H1 (cell line): ENCODE measurements around the gene WDR75. TPM values are rescaled to one million over a fixed set of nuclear protein-coding genes. Genes with fewer than 3 reads are reported as not detected.

Experiments used
- JUND ChIP-seq: IDR thresholded peaks from 2 replicates; pipeline ENCODE4 v1.6.1; 2011; ENCODE audit warnings: mild to moderate bottlenecking, improper control_type of control experiment, low read length
- POLR2AphosphoS5 ChIP-seq: IDR thresholded peaks from 2 replicates; pipeline ENCODE4 v1.6.1; 2011; ENCODE audit warnings: low read depth, low read length
- TEAD4 ChIP-seq: IDR thresholded peaks from 2 replicates; pipeline ENCODE4 v1.6.1; 2012; ENCODE audit warnings: low read depth, low read length, inconsistent platforms, mixed read lengths
- polyA plus RNA-seq, 7 experiments: library from polyadenylated mRNA; depleted of rRNA in 3 of 7; stranded (reverse) in 5 of 7; unstranded in 2 of 7; fragments of >200 nt in 5 of 7; fragments of 200-250 nt in 2 of 7; gene quantifications; 1 replicate in 5 of 7; 2 replicates in 1 of 7; 4 replicates in 1 of 7; pipeline versions ENCODE4 v1.2.1 to v1.2.3, GENCODE V29; 2011 to 2013; ENCODE audit warnings: missing spikeins in 2 of 7, mixed read lengths in 2 of 7
- total RNA-seq: library from RNA; stranded (reverse); fragmentation: NEBNext Ultra II Directional; extraction: Animal tissue kit (Norgen Biotek cat#: 25700); gene quantifications from 2 replicates; pipeline ENCODE4 v1.2.1, GENCODE V29; 2021
- TF ChIP-seq, protein P1 (sequence below), 3 experiments: IDR thresholded peaks; 1 replicate in 2 of 3; 2 replicates in 1 of 3; pipeline versions ENCODE4 v1.5.1 to v1.6.1; 2011; ENCODE audit warnings: low read length in 3 of 3, mild to moderate bottlenecking in 3 of 3, inconsistent platforms in 2 of 3, low read depth in 1 of 3, moderate library complexity in 1 of 3; ENCODE audit not compliant: insufficient read depth in 1 of 3; ENCODE audit errors: control extremely low read depth in 1 of 3

The WDR75 gene
- total and polyA plus RNA-seq, 2 of the 8 experiments (the other 6 are each of a cell fraction or from before 2014, with no cell fraction given), result 26.9 to 77.1 TPM

DNA sequence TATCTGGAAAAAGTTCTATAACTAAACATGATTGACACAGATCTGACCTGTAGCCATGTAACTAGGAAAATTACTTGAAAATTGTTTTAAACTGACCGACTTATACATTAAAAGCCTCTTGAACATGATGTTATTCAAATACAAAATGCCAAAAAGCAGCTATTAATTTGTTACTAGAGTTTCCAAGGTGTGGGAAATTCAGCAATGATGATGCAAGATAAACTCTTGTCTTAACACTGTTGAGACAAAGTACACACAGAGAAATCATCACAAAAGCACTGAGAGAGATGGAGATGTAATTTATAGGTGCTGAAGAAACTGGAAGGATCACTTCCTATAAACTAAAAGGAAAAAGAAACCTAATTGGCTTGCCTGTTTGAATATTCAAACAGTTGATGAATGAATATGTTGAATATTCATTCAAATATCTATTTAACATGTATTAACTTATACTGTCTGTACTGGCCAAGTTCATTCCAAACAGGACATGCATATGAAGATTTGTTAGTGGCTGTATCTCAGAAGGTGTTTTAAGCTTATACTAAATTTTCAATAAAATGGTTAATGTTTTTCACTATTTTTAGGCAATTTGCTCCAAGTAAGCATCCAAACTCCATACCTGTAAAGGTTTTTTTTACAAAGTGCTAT, 34.6 kb upstream of the WDR75 start (continued):
- TF ChIP-seq POLR2AphosphoS5, result no peak
- TF ChIP-seq JUND, result no peak
- TF ChIP-seq, protein P1, sequence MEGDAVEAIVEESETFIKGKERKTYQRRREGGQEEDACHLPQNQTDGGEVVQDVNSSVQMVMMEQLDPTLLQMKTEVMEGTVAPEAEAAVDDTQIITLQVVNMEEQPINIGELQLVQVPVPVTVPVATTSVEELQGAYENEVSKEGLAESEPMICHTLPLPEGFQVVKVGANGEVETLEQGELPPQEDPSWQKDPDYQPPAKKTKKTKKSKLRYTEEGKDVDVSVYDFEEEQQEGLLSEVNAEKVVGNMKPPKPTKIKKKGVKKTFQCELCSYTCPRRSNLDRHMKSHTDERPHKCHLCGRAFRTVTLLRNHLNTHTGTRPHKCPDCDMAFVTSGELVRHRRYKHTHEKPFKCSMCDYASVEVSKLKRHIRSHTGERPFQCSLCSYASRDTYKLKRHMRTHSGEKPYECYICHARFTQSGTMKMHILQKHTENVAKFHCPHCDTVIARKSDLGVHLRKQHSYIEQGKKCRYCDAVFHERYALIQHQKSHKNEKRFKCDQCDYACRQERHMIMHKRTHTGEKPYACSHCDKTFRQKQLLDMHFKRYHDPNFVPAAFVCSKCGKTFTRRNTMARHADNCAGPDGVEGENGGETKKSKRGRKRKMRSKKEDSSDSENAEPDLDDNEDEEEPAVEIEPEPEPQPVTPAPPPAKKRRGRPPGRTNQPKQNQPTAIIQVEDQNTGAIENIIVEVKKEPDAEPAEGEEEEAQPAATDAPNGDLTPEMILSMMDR (IDR thresholded peaks at IDR 0.05; ENCODE audit: control extremely low read depth in 1 of 3, insufficient read depth in 1 of 3, low read depth in 1 of 3, low read length in 3 of 3), result no peak
- no peak for TF ChIP-seq TEAD4
